HepG2 (cell line): Measurements from ENCODE around the gene DNM1. TPM values are rescaled to one million over a fixed set of nuclear protein-coding genes. Genes with fewer than 3 reads are reported as not detected.

Experiments used
- DPF2 ChIP-seq: sonication (generic); formaldehyde crosslinking; IDR thresholded peaks from 2 replicates; pipeline ENCODE4 v1.4.0; 2020; ENCODE audit warnings: mild to moderate bottlenecking, low read depth, missing genetic modification reagents, borderline replicate concordance
- DR1 ChIP-seq: sonication (generic); formaldehyde crosslinking; IDR thresholded peaks from 2 replicates; pipeline ENCODE4 v1.8.0; 2021; ENCODE audit warnings: mild to moderate bottlenecking, missing genetic modification reagents, inconsistent platforms
- HDAC1 ChIP-seq: sonication (generic); formaldehyde crosslinking; IDR thresholded peaks from 2 replicates; pipeline ENCODE4 v1.5.1; 2020; ENCODE audit warnings: mild to moderate bottlenecking, missing genetic modification reagents
- KDM4B ChIP-seq: sonication (generic); formaldehyde crosslinking; IDR thresholded peaks from 2 replicates; pipeline ENCODE4 v1.4.0; 2020; ENCODE audit warnings: missing genetic modification reagents
- TAF1 ChIP-seq: sonication (generic); formaldehyde crosslinking; IDR thresholded peaks from 2 replicates; pipeline ENCODE4 v1.4.0; 2020; ENCODE audit warnings: missing genetic modification reagents
- ZNF292 ChIP-seq: sonication (generic); formaldehyde crosslinking; IDR thresholded peaks from 2 replicates; pipeline ENCODE4 v1.8.1; 2022; ENCODE audit warnings: mild to moderate bottlenecking, low read depth, missing genetic modification reagents, borderline replicate concordance
- ZNF333 ChIP-seq: sonication (generic); formaldehyde crosslinking; IDR thresholded peaks from 2 replicates; pipeline ENCODE4 v1.4.0; 2020; ENCODE audit warnings: mild to moderate bottlenecking, missing genetic modification reagents, borderline replicate concordance
- ZNF451 ChIP-seq: sonication (generic); formaldehyde crosslinking; IDR thresholded peaks from 2 replicates; pipeline ENCODE4 v1.5.0; 2020; ENCODE audit warnings: mild to moderate bottlenecking, missing genetic modification reagents
- ZNF563 ChIP-seq: sonication (generic); formaldehyde crosslinking; IDR thresholded peaks from 2 replicates; pipeline ENCODE4 v1.8.0; 2022; ENCODE audit warnings: mild to moderate bottlenecking, moderate library complexity, missing genetic modification reagents
- ZNF598 ChIP-seq: sonication (generic); formaldehyde crosslinking; IDR thresholded peaks from 2 replicates; pipeline ENCODE4 v1.5.1; 2020; ENCODE audit warnings: mild to moderate bottlenecking, missing genetic modification reagents, borderline replicate concordance
- polyA plus RNA-seq, 8 experiments: library from polyadenylated mRNA; depleted of rRNA in 3 of 8; stranded (reverse) in 7 of 8; unstranded in 1 of 8; fragments of >200 nt; fragmentation: Illumina TruSeq in 4 of 8; extraction: Trizol in 4 of 8; gene quantifications; 2 replicates each; pipeline versions ENCODE4 v1.2.1 to v1.2.3, GENCODE V29; 2011 to 2016; ENCODE audit warnings: low read depth in 4 of 8, missing spikeins in 1 of 8, mixed read lengths in 1 of 8; ENCODE audit not compliant: insufficient read depth in 1 of 8
- total RNA-seq, 5 experiments: library from RNA; depleted of rRNA; stranded (reverse); fragments of >200 nt; fragmentation: Illumina TruSeq; extraction: Trizol; gene quantifications; 2 replicates each; pipeline ENCODE4 v1.2.3, GENCODE V29; 2016; ENCODE audit warnings: low read depth in 1 of 5
- TF ChIP-seq, protein P1 (sequence below): IDR thresholded peaks from 2 replicates; pipeline ENCODE4 v1.6.1; 2016; ENCODE audit warnings: missing genetic modification reagents, missing compliant biosample characterization
- TF ChIP-seq, protein P2 (sequence below): sonication (generic); formaldehyde crosslinking; IDR thresholded peaks from 2 replicates; pipeline ENCODE4 v1.8.0; 2022; ENCODE audit warnings: missing genetic modification reagents, mild to moderate bottlenecking, inconsistent platforms, borderline replicate concordance
- TF ChIP-seq, protein P3 (sequence below): sonication (generic); IDR thresholded peaks from 2 replicates; pipeline ENCODE4 v1.6.1; 2016; ENCODE audit warnings: low read depth, borderline replicate concordance
- TF ChIP-seq, protein P4 (sequence below): sonication (generic); formaldehyde crosslinking; IDR thresholded peaks from 2 replicates; pipeline ENCODE4 v1.4.0; 2020; ENCODE audit warnings: missing genetic modification reagents
- TF ChIP-seq, protein P5 (sequence below): IDR thresholded peaks from 2 replicates; pipeline ENCODE4 v1.6.1; 2012; ENCODE audit warnings: inconsistent platforms
- TF ChIP-seq, protein P6 (sequence below): sonication (generic); formaldehyde crosslinking; IDR thresholded peaks from 2 replicates; pipeline ENCODE4 v1.5.0; 2020; ENCODE audit warnings: missing genetic modification reagents, mild to moderate bottlenecking, borderline replicate concordance
- TF ChIP-seq, protein P7 (sequence below): IDR thresholded peaks from 2 replicates; pipeline ENCODE4 v1.4.0; 2020; ENCODE audit warnings: mild to moderate bottlenecking, missing genetic modification reagents

Gene DNM1
- total and polyA plus RNA-seq, 2 of the 13 experiments (the other 11 are each of a cell fraction or from before 2014, with no cell fraction given): 0.13 to 0.58 TPM

DNA sequence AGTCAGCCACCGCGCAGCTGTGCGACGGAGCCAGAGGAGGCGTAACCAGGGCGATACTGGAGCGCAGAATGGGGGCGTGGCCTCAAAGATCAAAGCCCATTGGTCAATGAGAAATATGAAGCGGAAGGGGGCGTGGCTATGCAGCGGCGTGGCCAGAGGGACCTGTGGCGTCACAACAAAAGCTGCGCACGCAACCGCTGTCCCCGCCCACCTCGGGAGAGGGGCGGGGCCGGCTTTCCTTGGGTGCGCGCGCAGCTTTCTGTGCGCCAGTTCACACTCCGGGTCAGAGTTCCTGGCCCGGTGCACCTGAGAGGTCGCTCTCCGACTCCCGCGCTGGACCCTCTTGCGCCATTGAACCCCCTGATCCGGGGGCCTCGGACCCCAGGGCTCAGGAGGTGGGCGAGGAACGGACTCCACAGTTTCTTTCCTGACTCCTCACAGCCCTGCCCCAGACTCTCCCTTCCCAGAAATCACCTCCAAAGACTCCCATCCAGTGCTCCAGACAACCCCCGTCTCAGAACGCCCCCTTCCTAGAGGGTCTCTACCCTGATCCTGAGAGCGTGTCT, 72.9 kb downstream of the DNM1 start, which contains the start of gene SWI5 (continued):
- TF ChIP-seq, protein P1, sequence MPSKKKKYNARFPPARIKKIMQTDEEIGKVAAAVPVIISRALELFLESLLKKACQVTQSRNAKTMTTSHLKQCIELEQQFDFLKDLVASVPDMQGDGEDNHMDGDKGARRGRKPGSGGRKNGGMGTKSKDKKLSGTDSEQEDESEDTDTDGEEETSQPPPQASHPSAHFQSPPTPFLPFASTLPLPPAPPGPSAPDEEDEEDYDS (CRISPR knock-in tag): peak; percentile 84
- TF ChIP-seq, protein P2, sequence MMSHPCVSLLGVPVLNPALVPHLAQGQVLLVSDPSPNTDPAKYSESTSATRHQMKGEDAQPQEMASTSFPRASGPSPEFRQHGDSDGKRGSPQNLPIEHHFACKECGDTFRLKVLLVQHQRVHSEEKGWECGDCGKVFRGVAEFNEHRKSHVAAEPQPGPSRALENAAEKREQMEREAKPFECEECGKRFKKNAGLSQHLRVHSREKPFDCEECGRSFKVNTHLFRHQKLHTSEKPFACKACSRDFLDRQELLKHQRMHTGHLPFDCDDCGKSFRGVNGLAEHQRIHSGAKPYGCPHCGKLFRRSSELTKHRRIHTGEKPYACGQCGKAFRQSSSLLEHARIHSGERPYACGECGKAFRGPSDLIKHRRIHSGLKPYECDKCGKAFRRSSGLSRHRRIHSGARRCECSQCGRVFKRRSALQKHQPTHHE (CRISPR knock-in tag): peak; percentile 35; the same call in 1 of the 2 replicates
- 0 out of 2 replicates have a peak, but pooled peaks have one; percentile 48 for TF ChIP-seq ZNF292 (CRISPR knock-in tag)
- TF ChIP-seq, protein P3, sequence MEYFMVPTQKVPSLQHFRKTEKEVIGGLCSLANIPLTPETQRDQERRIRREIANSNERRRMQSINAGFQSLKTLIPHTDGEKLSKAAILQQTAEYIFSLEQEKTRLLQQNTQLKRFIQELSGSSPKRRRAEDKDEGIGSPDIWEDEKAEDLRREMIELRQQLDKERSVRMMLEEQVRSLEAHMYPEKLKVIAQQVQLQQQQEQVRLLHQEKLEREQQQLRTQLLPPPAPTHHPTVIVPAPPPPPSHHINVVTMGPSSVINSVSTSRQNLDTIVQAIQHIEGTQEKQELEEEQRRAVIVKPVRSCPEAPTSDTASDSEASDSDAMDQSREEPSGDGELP: peak; percentile 70; the same call in 1 of the 2 replicates
- TF ChIP-seq, protein P4, sequence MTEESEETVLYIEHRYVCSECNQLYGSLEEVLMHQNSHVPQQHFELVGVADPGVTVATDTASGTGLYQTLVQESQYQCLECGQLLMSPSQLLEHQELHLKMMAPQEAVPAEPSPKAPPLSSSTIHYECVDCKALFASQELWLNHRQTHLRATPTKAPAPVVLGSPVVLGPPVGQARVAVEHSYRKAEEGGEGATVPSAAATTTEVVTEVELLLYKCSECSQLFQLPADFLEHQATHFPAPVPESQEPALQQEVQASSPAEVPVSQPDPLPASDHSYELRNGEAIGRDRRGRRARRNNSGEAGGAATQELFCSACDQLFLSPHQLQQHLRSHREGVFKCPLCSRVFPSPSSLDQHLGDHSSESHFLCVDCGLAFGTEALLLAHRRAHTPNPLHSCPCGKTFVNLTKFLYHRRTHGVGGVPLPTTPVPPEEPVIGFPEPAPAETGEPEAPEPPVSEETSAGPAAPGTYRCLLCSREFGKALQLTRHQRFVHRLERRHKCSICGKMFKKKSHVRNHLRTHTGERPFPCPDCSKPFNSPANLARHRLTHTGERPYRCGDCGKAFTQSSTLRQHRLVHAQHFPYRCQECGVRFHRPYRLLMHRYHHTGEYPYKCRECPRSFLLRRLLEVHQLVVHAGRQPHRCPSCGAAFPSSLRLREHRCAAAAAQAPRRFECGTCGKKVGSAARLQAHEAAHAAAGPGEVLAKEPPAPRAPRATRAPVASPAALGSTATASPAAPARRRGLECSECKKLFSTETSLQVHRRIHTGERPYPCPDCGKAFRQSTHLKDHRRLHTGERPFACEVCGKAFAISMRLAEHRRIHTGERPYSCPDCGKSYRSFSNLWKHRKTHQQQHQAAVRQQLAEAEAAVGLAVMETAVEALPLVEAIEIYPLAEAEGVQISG (CRISPR knock-in tag): peak; percentile 70; the same call in 1 of the 2 replicates
- TF ChIP-seq, protein P5, sequence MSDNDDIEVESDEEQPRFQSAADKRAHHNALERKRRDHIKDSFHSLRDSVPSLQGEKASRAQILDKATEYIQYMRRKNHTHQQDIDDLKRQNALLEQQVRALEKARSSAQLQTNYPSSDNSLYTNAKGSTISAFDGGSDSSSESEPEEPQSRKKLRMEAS: peak; percentile 57
- 0 out of 2 replicates have a peak, but pooled peaks have one; percentile 7 for TF ChIP-seq DR1 (CRISPR knock-in tag)
- 0 out of 2 replicates have a peak, but pooled peaks have one; percentile 44 for TF ChIP-seq ZNF333 (CRISPR knock-in tag)
- TF ChIP-seq TAF1 (CRISPR knock-in tag): peak; percentile 90
- peak; percentile 51; the same call in 1 of the 2 replicates for TF ChIP-seq KDM4B
- TF ChIP-seq, protein P6, sequence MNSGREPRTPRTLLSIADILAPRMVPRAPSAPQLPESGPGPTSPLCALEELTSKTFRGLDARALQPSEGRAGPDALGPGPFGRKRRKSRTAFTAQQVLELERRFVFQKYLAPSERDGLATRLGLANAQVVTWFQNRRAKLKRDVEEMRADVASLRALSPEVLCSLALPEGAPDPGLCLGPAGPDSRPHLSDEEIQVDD (CRISPR knock-in tag): no peak
- peak; percentile 40; the same call in 1 of the 2 replicates for TF ChIP-seq ZNF451 (CRISPR knock-in tag)
- no peak for TF ChIP-seq DPF2 (CRISPR knock-in tag)
- peak; percentile 42; the same call in 1 of the 2 replicates for TF ChIP-seq HDAC1 (CRISPR knock-in tag)
- TF ChIP-seq, protein P7, sequence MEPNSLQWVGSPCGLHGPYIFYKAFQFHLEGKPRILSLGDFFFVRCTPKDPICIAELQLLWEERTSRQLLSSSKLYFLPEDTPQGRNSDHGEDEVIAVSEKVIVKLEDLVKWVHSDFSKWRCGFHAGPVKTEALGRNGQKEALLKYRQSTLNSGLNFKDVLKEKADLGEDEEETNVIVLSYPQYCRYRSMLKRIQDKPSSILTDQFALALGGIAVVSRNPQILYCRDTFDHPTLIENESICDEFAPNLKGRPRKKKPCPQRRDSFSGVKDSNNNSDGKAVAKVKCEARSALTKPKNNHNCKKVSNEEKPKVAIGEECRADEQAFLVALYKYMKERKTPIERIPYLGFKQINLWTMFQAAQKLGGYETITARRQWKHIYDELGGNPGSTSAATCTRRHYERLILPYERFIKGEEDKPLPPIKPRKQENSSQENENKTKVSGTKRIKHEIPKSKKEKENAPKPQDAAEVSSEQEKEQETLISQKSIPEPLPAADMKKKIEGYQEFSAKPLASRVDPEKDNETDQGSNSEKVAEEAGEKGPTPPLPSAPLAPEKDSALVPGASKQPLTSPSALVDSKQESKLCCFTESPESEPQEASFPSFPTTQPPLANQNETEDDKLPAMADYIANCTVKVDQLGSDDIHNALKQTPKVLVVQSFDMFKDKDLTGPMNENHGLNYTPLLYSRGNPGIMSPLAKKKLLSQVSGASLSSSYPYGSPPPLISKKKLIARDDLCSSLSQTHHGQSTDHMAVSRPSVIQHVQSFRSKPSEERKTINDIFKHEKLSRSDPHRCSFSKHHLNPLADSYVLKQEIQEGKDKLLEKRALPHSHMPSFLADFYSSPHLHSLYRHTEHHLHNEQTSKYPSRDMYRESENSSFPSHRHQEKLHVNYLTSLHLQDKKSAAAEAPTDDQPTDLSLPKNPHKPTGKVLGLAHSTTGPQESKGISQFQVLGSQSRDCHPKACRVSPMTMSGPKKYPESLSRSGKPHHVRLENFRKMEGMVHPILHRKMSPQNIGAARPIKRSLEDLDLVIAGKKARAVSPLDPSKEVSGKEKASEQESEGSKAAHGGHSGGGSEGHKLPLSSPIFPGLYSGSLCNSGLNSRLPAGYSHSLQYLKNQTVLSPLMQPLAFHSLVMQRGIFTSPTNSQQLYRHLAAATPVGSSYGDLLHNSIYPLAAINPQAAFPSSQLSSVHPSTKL (CRISPR knock-in tag): peak; percentile 21; the same call in 1 of the 2 replicates
- TF ChIP-seq ZNF598 (CRISPR knock-in tag): no peak
- 0 out of 2 replicates have a peak, but pooled peaks have one; percentile 11 for TF ChIP-seq ZNF563 (CRISPR knock-in tag)
